NCI-H1436 treated with DMSO at 0.1 percent for 48 hours (cell line): ENCODE results near the gene TNFRSF25.
"Not testable (repeated sequence)": the region's sequence is repeated elsewhere in the genome, so short reads cannot be mapped to it uniquely, and the experiment has no call there.

ENCODE experiments used
- DNase-seq: peaks from one replicate; lab custom pipeline; 2025; lab: John Stamatoyannopoulos, UW

TNFRSF25 gene

GRCh38 chr1:6468729-6469461 is 2.9 kb upstream of the TNFRSF25 start:
- DNase-seq: no peak

GRCh38 chr1:6467744-6468688 is 2.0 kb upstream of the TNFRSF25 start:
- DNase-seq: no peak

- DNase-seq: no peak
Observed at GRCh38 chr1:6467224-6467623, 1.3 kb upstream of the TNFRSF25 start.

- DNase-seq: no peak
Observed at GRCh38 chr1:6466751-6467150, 778 bp upstream of the TNFRSF25 start.

GRCh38 chr1:6465461-6466005 is 440 bp downstream of the TNFRSF25 start:
- no peak for DNase-seq

GRCh38 chr1:6464915-6465314 is 1.1 kb downstream of the TNFRSF25 start:
- no peak for DNase-seq

GRCh38 chr1:6464514-6464836 is 1.5 kb downstream of the TNFRSF25 start:
- no peak for DNase-seq

- no peak for DNase-seq
Observed at GRCh38 chr1:6463120-6463412, 2.9 kb downstream of the TNFRSF25 start.

GRCh38 chr1:6462412-6463119 is 3.4 kb downstream of the TNFRSF25 start:
- DNase-seq: no peak

- no peak for DNase-seq
Observed at GRCh38 chr1:6461538-6462411, 4.2 kb downstream of the TNFRSF25 start.

GRCh38 chr1:6461051-6461530 is 4.9 kb downstream of the TNFRSF25 start:
- no peak for DNase-seq

GRCh38 chr1:6460301-6461050 is 5.5 kb downstream of the TNFRSF25 start:
- no peak for DNase-seq

GRCh38 chr1:6459850-6460265 is 6.1 kb downstream of the TNFRSF25 start:
- no peak for DNase-seq

GRCh38 chr1:6456800-6457466 is 9.0 kb downstream of the TNFRSF25 start:
- no peak for DNase-seq

GRCh38 chr1:6455752-6456520 is 10.0 kb downstream of the TNFRSF25 start:
- not testable (repeated sequence) for DNase-seq

- no peak for DNase-seq
Observed at GRCh38 chr1:6454856-6455751, 10.9 kb downstream of the TNFRSF25 start.

- DNase-seq: not testable (repeated sequence)
Observed at GRCh38 chr1:6453895-6454855, 11.8 kb downstream of the TNFRSF25 start.
